Naive thymus-derived CD4-positive, alpha-beta T cell (primary cell): ENCODE data around the gene GAGE12H. TPM values are rescaled to one million over a fixed set of nuclear protein-coding genes. Genes with fewer than 3 reads are reported as not detected.
"Not testable (repeated sequence)": the region's sequence is repeated elsewhere in the genome, so short reads cannot be mapped to it uniquely, and the experiment has no call there.

Source experiments
- ATAC-seq: fragments of 150-1000 bp; cut with Tn5 transposase; 2 replicates; pipeline ENCODE4 v1.10.0; 2021; ENCODE audit warnings: mild to moderate bottlenecking, moderate library complexity
- CTCF ChIA-PET: fragments of 350-600 bp; sonication (Branson Sonifier 250); formaldehyde crosslinking; loops from one replicate; lab custom pipeline; 2021; ENCODE audit warnings: antibody characterized with exemption; lab: Charles Lee
- POLR2A ChIA-PET: fragments of 350-600 bp; sonication (Branson Sonifier 250); formaldehyde crosslinking; loops from one replicate; lab custom pipeline; 2021; ENCODE audit warnings: antibody characterized with exemption, inconsistent platforms; lab: Charles Lee
- DNase-seq, 9 donors: peaks; one replicate each; pipeline versions ENCODE4 v3.0.0 to v3.0.0-alpha.2; 2020 to 2022; ENCODE audit warnings: mixed read lengths in 1 of 9
- H3K27ac ChIP-seq: one replicate; pipeline ENCODE4 v1.7.0; 2013; ENCODE audit warnings: mild to moderate bottlenecking, low read depth, low read length, moderate library complexity
- H3K27me3 ChIP-seq, 2 donors: one replicate each; pipeline ENCODE4 v1.7.0; 2013; ENCODE audit warnings: low read length in 2 of 2, mild to moderate bottlenecking in 2 of 2, moderate library complexity in 2 of 2; ENCODE audit not compliant: control insufficient read depth in 2 of 2, insufficient read depth in 2 of 2
- H3K36me3 ChIP-seq, 3 experiments: 1 replicate in 2 of 3; 2 replicates in 1 of 3; pipeline ENCODE4 v1.7.0; 2013; ENCODE audit warnings: low read length in 3 of 3, mild to moderate bottlenecking in 3 of 3, moderate library complexity in 1 of 3; ENCODE audit not compliant: insufficient read depth in 3 of 3, control insufficient read depth in 2 of 3
- H3K4me1 ChIP-seq, 2 donors: one replicate each; pipeline ENCODE4 v1.7.0; 2013; ENCODE audit warnings: low read length in 2 of 2, mild to moderate bottlenecking in 2 of 2, moderate library complexity in 1 of 2; ENCODE audit not compliant: control insufficient read depth in 2 of 2, insufficient read depth in 2 of 2
- H3K4me3 ChIP-seq: 2 replicates; pipeline ENCODE4 v1.7.0; 2013; ENCODE audit warnings: mild to moderate bottlenecking, low read length
- H3K9me3 ChIP-seq, 3 experiments: 1 replicate in 2 of 3; 2 replicates in 1 of 3; pipeline ENCODE4 v1.7.0; 2013; ENCODE audit warnings: low read length in 3 of 3; ENCODE audit not compliant: control insufficient read depth in 2 of 3
- H3K27ac Mint-ChIP-seq, 9 donors: one replicate each; pipeline ENCODE4 v1.8.0; 2020 to 2022; ENCODE audit warnings: mixed read lengths in 9 of 9, mild to moderate bottlenecking in 8 of 9, moderate library complexity in 5 of 9, inconsistent platforms in 2 of 9
- H3K27me3 Mint-ChIP-seq, 5 donors: one replicate each; pipeline ENCODE4 v1.8.0; 2021 to 2022; ENCODE audit warnings: mixed read lengths in 5 of 5, mild to moderate bottlenecking in 1 of 5
- H3K36me3 Mint-ChIP-seq, 5 donors: one replicate each; pipeline ENCODE4 v1.8.0; 2020 to 2022; ENCODE audit warnings: mixed read lengths in 5 of 5, mild to moderate bottlenecking in 3 of 5, inconsistent platforms in 1 of 5
- H3K4me1 Mint-ChIP-seq, 7 donors: one replicate each; pipeline ENCODE4 v1.8.0; 2020 to 2022; ENCODE audit warnings: mixed read lengths in 7 of 7, mild to moderate bottlenecking in 3 of 7, inconsistent platforms in 1 of 7
- H3K4me3 Mint-ChIP-seq, 10 donors: one replicate each; pipeline ENCODE4 v1.8.0; 2020 to 2022; ENCODE audit warnings: mild to moderate bottlenecking in 10 of 10, mixed read lengths in 10 of 10, moderate library complexity in 6 of 10, inconsistent platforms in 2 of 10
- H3K9me3 Mint-ChIP-seq, 11 donors: one replicate each; pipeline ENCODE4 v1.8.0; 2020 to 2022; ENCODE audit warnings: mixed read lengths in 11 of 11, mild to moderate bottlenecking in 4 of 11, inconsistent platforms in 1 of 11, moderate library complexity in 1 of 11
- intact Hi-C, 2 donors: fragments of 100-400 bp; cut with micrococcal nuclease; formaldehyde crosslinking; loops; one replicate each; pipeline ENCODE4 v1.15.1; 2023
- polyA plus RNA-seq, 2 donors: library from polyadenylated mRNA; unstranded; fragments of 300-500 nt; fragmentation: Illumina TruSeq; gene quantifications; one replicate each; pipeline ENCODE4 v1.2.3, GENCODE V29; 2021
- total RNA-seq, 6 experiments: library from RNA in 5 of 6; stranded (reverse) in 5 of 6; gene quantifications; 1 replicate in 5 of 6; 2 replicates in 1 of 6; pipeline ENCODE4 v1.2.3 and lab custom pipeline; 2021 to 2026

GAGE12H gene
- not detected for total RNA-seq
- polyA plus RNA-seq, result not detected
- total RNA-seq (lab: John Stamatoyannopoulos, UW), result not detected

DNA sequence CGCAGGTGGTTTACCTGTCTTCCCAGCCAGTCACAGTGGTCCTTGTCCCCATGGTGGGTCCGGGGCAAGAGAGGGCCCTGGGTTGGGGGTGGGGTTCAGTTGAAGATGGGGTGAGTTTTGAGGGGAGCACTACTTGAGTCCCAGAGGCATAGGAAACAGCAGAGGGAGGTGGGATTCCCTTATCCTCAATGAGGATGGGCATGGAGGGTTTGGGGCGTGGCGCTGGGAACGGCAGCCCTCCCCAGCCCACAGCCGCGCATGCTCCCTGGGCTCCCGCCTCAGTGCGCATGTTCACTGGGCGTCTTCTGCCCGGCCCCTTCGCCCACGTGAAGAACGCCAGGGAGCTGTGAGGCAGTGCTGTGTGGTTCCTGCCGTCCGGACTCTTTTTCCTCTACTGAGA lies at the start of gene GAGE12H:
TSS of gene GAGE12H (plus strand) at position 301 of the 400 bp plus-strand sequence. CDS start 1,155 bp downstream, outside the sequence.
- H3K27me3 Mint-ChIP-seq, H3K4me3 ChIP-seq, H3K9me3 ChIP-seq, POLR2A ChIA-PET, H3K4me3 Mint-ChIP-seq, intact Hi-C loops, H3K27me3 ChIP-seq, H3K27ac Mint-ChIP-seq, H3K4me1 Mint-ChIP-seq, DNase-seq, H3K36me3 ChIP-seq, H3K4me1 ChIP-seq, H3K27ac ChIP-seq, H3K9me3 Mint-ChIP-seq, H3K36me3 Mint-ChIP-seq, CTCF ChIA-PET, ATAC-seq: not testable (repeated sequence)

- H3K27ac ChIP-seq, H3K27ac Mint-ChIP-seq, ATAC-seq, H3K27me3 Mint-ChIP-seq, H3K36me3 Mint-ChIP-seq, H3K4me1 ChIP-seq, H3K4me1 Mint-ChIP-seq, H3K9me3 Mint-ChIP-seq, DNase-seq, H3K4me3 Mint-ChIP-seq, H3K36me3 ChIP-seq, POLR2A ChIA-PET, H3K27me3 ChIP-seq, H3K4me3 ChIP-seq, CTCF ChIA-PET, intact Hi-C loops, H3K9me3 ChIP-seq: not testable (repeated sequence)
Measured at GRCh38 chrX:49531877-49532276, 47.9 kb upstream of the GAGE12H start, which contains the start of gene GAGE12C. Gene GAGE12C, plus strand, starts transcription at chrX:49532177. Its CDS starts 1,155 bp downstream, at chrX:49533332.

DNA sequence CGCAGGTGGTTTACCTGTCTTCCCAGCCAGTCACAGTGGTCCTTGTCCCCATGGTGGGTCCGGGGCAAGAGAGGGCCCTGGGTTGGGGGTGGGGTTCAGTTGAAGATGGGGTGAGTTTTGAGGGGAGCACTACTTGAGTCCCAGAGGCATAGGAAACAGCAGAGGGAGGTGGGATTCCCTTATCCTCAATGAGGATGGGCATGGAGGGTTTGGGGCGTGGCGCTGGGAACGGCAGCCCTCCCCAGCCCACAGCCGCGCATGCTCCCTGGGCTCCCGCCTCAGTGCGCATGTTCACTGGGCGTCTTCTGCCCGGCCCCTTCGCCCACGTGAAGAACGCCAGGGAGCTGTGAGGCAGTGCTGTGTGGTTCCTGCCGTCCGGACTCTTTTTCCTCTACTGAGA lies 38.3 kb upstream of the GAGE12H start, which contains the start of gene GAGE12D:
TSS of gene GAGE12D (plus strand) at position 301 of the 400 bp plus-strand sequence. CDS start 1,155 bp downstream, outside the sequence.
- H3K9me3 ChIP-seq, H3K36me3 ChIP-seq, H3K4me1 Mint-ChIP-seq, H3K27me3 ChIP-seq, H3K4me1 ChIP-seq, H3K27ac Mint-ChIP-seq, H3K4me3 ChIP-seq, ATAC-seq, H3K36me3 Mint-ChIP-seq, intact Hi-C loops, H3K27ac ChIP-seq, H3K27me3 Mint-ChIP-seq, POLR2A ChIA-PET, DNase-seq, H3K9me3 Mint-ChIP-seq, CTCF ChIA-PET, H3K4me3 Mint-ChIP-seq: not testable (repeated sequence)

DNA sequence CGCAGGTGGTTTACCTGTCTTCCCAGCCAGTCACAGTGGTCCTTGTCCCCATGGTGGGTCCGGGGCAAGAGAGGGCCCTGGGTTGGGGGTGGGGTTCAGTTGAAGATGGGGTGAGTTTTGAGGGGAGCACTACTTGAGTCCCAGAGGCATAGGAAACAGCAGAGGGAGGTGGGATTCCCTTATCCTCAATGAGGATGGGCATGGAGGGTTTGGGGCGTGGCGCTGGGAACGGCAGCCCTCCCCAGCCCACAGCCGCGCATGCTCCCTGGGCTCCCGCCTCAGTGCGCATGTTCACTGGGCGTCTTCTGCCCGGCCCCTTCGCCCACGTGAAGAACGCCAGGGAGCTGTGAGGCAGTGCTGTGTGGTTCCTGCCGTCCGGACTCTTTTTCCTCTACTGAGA lies 28.8 kb upstream of the GAGE12H start, which contains the start of gene GAGE12E:
TSS of gene GAGE12E (plus strand) at position 301 of the 400 bp plus-strand sequence. CDS start 1,155 bp downstream, outside the sequence.
- H3K27ac ChIP-seq, ATAC-seq, H3K4me1 Mint-ChIP-seq, H3K9me3 Mint-ChIP-seq, intact Hi-C loops, H3K9me3 ChIP-seq, H3K4me3 Mint-ChIP-seq, H3K27ac Mint-ChIP-seq, H3K36me3 Mint-ChIP-seq, DNase-seq, H3K4me3 ChIP-seq, H3K27me3 Mint-ChIP-seq, H3K27me3 ChIP-seq, H3K36me3 ChIP-seq, POLR2A ChIA-PET, H3K4me1 ChIP-seq, CTCF ChIA-PET: not testable (repeated sequence)

GRCh38 chrX:49560542-49560941 lies 19.2 kb upstream of the GAGE12H start, which contains the start of gene GAGE12F:
Gene GAGE12F, plus strand, starts transcription at chrX:49560842. Its CDS starts 1,155 bp downstream, at chrX:49561997.
- H3K4me3 ChIP-seq, H3K36me3 Mint-ChIP-seq, H3K4me1 ChIP-seq, CTCF ChIA-PET, H3K9me3 ChIP-seq, intact Hi-C loops, H3K36me3 ChIP-seq, H3K27ac ChIP-seq, H3K27me3 ChIP-seq, H3K4me3 Mint-ChIP-seq, ATAC-seq, H3K27ac Mint-ChIP-seq, H3K4me1 Mint-ChIP-seq, DNase-seq, H3K9me3 Mint-ChIP-seq, H3K27me3 Mint-ChIP-seq, POLR2A ChIA-PET: not testable (repeated sequence)

GRCh38 chrX:49568728-49569127 lies 11.0 kb upstream of the GAGE12H start:
- H3K9me3 ChIP-seq, intact Hi-C loops, H3K27ac Mint-ChIP-seq, H3K36me3 ChIP-seq, H3K4me1 ChIP-seq, H3K9me3 Mint-ChIP-seq, ATAC-seq, H3K36me3 Mint-ChIP-seq, H3K27me3 ChIP-seq, H3K4me3 Mint-ChIP-seq, CTCF ChIA-PET, H3K4me1 Mint-ChIP-seq, POLR2A ChIA-PET, DNase-seq, H3K27me3 Mint-ChIP-seq, H3K27ac ChIP-seq, H3K4me3 ChIP-seq: not testable (repeated sequence)

- H3K4me1 ChIP-seq, H3K27ac ChIP-seq, intact Hi-C loops, CTCF ChIA-PET, H3K36me3 ChIP-seq, DNase-seq, ATAC-seq, H3K27ac Mint-ChIP-seq, H3K36me3 Mint-ChIP-seq, H3K4me3 Mint-ChIP-seq, H3K27me3 ChIP-seq, H3K9me3 Mint-ChIP-seq, H3K9me3 ChIP-seq, H3K4me1 Mint-ChIP-seq, POLR2A ChIA-PET, H3K4me3 ChIP-seq, H3K27me3 Mint-ChIP-seq: not testable (repeated sequence)
Measured at GRCh38 chrX:49569152-49569551, 10.6 kb upstream of the GAGE12H start.
